CD4-positive, alpha-beta T cell treated with Interleukin-1 beta for 1 hour (primary cell): ENCODE measurements around the gene OR51B5.
"Not testable (repeated sequence)": the region's sequence is repeated elsewhere in the genome, so short reads cannot be mapped to it uniquely, and the experiment has no call there.

Experiments used
- DNase-seq, 2 donors: peaks; one replicate each; pipeline ENCODE4 v3.0.0-alpha.2; 2020 to 2022

The OR51B5 gene, protein sequence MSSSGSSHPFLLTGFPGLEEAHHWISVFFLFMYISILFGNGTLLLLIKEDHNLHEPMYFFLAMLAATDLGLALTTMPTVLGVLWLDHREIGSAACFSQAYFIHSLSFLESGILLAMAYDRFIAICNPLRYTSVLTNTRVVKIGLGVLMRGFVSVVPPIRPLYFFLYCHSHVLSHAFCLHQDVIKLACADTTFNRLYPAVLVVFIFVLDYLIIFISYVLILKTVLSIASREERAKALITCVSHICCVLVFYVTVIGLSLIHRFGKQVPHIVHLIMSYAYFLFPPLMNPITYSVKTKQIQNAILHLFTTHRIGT

DNA sequence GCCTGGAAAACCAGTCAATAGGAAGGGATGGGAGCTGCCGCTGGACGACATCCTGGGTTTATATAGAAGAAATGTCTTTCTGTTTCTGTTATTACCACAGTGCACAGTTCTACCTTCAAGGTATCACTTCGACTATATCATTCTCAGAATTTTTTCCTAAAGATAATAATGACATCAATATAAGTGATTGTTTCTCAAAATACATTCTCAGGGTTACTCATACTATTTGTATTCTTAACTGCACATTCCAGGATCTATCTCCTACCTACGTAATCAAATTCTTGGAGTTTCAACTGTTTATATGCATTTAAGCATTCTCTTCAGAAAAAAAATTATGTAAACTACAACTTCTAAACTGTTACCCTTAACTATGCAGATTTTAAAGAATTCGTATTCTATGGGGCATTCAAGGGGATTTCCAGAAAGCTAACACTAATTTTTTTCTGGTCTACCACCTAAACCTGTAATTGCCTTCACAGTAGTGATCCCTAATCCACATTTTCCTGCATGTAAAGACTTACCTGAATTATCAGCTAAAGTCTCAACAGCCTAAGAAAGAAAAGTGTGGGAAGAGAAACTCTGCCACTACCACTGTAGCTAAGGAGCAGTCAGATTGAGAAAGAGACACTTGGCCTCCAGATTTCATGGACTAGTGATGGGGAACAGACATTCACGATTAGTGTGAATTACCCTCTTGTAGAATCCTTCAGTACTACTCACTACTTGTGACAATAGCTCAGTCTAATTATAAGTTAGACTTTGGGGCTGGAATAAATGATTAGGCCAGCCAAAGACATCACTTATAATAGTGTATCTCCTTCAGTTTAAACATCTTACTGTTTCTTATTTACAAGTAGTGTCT lies at the start of gene OR51B5:
Gene OR51B5, minus strand, starts transcription at position 51 of the 862 bp plus-strand sequence. Its CDS starts 0 bp downstream, at position 51.
- no peak for DNase-seq

DNA sequence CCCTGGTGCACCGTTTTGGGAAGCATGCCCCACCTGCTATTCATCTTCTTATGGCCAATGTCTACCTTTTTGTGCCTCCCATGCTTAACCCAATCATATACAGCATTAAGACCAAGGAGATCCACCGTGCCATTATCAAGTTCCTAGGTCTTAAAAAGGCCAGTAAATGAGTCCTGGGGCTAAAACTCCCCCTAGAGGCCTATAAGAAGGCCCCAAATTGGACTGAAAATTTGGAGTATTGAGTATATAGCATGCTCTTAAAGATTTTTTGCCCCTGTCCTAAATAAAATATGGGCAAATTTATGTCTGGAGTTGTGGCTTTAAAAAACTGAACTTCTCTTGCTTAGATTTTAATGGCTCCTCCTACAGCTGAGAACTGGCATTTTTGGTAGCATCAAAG lies 46.9 kb upstream of the OR51B5 start:
- DNase-seq, result no peak

DNA sequence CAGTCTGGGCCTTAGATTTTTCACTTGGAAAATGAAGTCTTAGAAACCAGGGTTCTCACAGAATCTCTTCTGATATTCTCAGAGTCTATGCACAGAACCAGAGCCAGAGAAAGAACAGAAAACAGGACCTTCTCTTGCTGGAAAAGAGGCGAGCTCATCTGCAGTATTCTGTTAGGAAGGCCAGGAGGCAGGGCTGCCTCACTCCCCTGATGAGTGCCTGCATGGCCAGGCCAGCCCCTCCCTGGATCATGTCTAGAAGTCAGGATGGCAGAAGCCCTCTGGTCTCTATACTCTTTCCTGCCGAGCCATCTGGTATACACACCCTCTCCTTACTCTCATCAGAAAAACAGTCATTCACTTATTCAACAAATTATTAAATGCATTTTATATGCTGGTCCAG lies 41.0 kb upstream of the OR51B5 start:
- DNase-seq, result no peak

DNA sequence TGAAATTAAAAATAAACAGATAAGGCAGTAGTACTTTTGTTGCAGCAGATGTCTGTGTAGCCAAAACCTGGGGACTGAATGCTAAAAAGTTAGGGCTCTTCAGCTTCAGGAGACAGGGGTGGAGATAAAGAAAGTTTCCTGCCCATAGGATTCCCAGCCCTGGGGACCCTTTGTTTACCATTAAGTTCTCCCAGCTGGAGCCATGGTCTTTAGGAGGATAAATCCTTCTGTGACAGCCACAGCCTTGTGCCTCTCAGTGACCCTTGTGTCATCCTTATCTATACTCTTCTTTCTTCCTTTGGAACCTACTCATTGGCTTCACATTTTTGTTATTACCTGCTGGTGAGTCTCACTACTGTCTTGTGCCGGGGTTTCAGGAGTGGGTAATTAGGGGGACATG lies 40.3 kb upstream of the OR51B5 start, which contains the start of gene OR51M1:
Gene OR51M1, plus strand, starts transcription at position 237 of the 400 bp plus-strand sequence. CDS start 5,587 bp downstream, outside the sequence.
- DNase-seq, result no peak

DNA sequence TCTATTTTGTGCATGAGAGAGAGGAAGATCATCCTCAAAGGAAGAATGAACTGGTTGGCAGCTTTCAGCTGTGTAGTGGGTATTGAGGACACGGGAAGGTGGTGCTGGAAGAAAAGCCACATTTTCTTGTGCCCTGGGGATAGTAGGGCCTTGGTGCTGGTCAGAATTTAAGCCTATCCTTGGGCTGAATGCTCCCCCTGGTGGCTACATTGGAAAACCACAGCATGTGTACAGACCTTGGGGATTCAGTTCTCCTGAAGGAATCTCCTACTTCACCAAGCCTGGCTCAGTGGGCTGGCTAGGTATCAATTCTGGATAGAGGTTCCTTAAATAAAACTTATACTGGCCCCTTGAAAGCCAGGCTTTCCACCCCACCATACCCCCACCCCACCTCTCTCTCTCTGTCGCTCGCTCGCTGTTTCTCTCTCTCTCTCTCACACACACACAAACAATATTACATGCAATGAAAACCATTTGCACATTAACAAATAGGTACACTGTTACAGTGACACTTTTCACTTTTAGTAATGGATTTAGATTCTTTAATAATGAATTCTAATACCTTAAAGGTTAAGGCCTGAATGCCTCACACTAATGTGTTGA lies 37.5 kb upstream of the OR51B5 start:
- DNase-seq, result peak in 1 of 2 donors; percentile 1

DNA sequence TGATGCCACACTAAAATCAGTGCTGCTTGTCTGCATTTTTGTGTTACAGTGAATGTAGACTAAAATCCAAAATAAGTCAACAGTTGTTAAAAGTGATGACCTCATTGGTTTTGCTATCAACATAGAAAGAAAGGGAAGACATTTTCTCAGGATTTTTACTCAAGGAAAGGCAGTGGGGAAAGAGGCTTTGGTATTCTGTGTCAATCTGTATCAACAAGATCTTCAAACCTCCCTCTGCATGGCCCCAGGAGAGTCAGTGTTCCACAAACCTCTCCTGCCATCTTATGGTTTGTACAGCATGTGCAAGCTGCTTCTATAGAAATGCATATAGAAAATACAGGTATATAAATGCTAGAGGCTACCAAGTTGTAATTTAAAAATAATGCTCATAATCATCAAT lies 26.5 kb upstream of the OR51B5 start:
- no peak for DNase-seq

DNA sequence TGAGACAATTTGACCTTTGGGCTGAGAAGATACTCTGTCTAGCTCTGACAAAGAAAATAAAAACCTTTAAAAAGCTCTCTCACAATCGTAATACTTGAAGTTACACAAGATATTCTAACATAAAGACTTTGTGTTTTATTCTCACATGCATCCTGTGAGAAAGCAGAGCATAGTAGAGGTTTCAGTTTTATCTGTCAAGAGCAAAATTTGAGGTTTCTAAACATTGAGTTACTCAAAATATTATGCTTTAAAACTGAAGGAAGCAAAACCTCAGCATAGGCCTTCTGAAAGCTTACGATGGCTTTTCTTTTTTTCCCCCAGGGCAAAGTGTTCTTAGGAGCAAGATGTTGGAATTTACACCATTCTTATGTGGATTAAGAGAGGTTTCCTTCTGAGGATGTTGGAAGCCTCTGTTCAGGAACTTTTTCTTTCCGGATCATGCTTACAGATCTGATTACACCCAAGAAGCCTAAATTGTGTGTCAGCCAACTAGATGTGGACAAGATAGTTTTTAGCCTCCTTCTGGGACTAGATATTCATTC lies 25.2 kb upstream of the OR51B5 start:
- no peak for DNase-seq

DNA sequence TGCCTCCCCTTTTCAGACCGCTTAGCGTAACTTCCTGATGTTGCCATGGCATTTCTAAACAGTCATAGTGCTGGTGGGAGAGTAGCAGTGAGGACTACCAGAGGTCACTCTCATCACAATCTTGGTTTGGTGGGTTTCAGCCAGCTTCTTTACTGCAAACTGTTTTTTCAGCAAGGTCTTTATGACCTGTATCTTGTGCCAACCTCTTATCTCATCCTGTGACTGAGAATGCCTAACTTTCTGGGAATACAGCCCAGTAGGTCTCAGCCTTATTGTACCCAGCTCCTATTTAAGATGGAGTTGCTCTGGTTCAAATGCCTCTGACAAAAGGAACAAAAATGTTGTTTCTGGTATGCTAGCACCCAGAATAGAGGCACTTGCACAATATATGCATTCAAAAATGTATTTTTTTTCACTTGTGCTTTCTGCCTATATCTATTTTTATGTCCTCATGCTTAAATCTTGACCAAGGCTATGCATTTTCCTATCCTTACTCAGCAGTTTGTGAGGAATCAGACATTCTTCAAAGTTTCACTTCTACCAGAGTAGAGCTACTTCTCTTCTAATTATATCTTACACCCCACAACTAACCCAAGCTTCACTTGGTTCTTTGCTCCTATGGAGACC lies 24.2 kb upstream of the OR51B5 start:
- DNase-seq, result no peak

DNA sequence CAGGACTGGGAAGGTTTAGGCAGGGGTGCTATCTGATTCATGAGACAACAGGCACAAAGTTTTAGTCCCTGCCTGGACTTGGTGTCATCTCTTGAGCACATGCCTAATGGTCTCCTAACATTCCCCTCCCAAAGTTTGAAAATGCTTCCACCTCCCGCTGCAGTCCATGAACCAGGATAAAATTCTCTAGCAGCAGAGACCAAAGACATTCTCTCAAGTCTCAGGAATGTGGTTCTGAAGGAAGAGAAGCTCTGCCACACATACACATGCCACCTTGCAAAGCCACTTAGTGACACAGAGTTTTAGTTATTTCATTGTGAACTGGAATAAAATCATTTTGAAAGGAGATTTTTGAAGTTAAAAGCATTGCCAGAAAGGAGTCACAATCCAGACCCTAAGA lies 23.5 kb upstream of the OR51B5 start:
- no peak for DNase-seq

DNA sequence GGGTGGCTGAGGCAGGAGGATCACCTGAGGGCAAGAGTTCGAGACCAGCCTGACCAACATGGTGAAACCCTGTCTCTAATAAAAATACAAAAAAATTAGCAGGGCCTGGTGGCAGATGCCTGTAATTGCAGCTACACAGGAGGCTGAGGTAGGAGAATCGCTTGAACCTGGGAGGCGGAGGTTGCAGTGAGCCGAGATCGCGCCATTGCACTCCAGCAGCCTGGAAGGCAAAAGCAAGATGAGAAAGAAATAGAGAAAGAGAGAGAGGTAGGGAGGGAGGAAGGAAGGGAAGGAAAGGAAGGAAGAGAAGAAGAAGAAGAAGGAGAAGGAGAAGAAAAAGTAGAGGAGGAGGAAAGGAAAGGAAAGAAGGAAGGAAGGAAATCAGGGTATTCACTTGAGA lies 23.0 kb upstream of the OR51B5 start:
- DNase-seq, result not testable (repeated sequence)

DNA sequence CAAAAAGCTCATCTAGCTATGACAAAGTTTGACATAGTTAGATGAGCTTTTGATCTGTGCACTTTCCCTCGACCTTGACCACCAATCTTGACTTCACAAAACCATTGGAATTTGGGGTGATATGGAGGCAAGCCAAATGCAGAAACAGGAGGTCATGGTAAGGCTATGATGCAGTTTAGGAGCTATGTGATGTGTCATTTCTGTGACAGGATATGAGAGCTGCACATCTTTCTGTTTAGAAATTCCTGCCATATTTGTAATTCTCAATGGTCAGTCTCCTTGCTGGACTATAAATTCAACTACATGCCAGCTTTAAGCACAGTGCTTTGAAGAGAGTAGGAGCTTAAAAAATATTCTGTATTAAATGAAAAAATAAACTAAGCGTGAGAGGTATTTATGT lies 20.9 kb upstream of the OR51B5 start:
- no peak for DNase-seq

DNA sequence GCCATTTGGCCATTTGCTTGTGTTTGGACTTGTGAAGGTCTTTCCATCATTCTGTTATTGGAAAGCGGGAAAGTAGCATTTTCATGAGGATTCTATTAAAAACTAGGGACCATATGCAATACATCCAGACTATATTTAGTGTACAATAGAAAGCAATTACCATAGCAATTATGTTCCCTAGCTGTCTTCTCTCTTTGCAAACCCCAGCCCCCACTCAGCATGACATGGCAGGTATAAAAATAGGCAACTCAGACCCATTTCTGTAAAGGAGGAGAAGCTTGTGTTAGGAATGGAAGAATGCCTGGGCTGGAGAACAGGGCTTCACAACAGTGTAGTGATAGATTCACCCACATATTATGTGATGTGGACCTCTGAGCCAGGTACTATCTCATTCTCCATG lies 20.4 kb upstream of the OR51B5 start:
- no peak for DNase-seq

DNA sequence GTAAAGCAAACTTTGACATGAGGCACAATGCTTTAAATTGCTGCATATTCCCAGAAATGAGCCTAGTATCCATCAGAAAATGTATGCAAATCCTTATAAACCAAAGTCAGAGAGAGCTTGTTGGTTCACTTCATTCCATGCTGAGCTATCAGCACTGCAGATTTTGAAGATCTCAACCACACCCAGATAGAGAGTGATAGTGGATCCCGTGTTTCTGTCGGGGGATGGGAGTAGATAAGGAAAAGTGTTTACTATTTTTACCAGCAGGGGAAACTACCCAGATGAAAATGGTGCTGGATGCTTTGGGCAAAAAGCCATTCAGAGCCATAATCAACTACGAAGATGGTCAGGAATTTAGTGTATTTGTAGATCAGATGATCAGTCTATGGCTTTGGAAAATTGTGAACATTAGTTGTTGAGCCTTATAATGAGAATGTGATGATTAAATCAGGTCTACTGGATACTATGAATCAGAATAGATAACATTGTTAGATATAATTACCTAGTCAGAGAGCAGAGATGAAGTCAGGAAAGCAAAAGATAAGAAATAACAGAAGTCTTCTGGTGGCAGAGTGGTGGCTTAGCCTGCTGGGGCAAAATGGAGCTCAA lies 18.8 kb upstream of the OR51B5 start:
- no peak for DNase-seq

DNA sequence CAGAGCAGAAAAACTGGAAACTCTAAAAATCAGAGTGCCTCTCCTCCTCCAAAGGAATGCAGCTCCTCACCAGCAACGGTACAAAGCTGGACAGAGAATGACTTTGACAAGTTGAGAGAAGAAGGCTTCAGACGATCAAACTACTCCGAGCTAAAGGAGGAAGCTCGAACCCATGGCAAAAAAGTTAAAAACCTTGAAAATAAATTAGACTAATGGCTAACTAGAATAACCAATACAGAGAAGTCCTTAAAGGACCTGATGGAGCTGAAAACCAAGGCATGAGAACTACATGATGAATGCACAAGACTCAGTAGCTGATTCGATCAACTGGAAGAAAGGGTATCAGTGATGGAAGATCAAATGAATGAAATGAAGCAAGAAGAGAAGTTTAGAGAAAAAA lies 12.7 kb upstream of the OR51B5 start:
- DNase-seq, result not testable (repeated sequence)

DNA sequence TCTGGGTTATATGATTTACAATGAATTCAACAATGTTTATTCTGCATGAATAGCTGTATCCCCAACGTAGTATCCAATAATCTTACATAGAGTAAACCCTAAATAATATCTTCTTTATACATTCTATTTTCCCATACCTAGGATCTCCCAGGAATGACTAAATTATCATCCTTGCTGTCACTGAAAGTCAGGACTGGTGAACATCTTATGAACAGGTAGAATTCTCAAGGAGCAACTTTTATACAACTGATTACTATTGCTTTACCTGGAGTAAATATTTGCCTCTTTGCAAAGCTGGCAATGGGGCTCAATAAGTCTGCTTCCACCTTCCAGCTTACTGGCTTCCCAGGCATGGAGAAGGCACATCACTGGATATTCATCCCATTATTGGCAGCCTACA lies 7.9 kb upstream of the OR51B5 start, which contains the start of gene OR51B6:
Gene OR51B6, plus strand, starts transcription at position 301 of the 400 bp plus-strand sequence. Its CDS starts 0 bp downstream, at position 301.
- no peak for DNase-seq

DNA sequence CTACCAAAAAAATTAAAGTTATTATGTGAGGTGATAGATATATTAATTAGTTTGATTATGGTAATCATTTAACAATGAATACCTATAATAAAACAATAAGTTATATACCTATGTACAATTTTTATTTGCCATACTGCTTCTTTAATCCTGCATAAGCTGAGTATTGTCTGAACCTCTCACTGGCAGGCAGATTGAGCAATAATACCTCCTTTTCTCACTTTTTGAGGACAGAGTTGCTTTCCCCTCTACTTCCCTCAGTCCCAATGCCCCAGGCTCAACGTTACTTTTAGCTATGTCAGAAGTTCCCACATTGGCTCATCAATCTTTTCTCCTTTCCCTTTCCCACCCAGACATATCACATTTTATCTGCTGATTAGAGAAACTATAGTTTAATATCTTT lies 6.2 kb upstream of the OR51B5 start:
- no peak for DNase-seq

DNA sequence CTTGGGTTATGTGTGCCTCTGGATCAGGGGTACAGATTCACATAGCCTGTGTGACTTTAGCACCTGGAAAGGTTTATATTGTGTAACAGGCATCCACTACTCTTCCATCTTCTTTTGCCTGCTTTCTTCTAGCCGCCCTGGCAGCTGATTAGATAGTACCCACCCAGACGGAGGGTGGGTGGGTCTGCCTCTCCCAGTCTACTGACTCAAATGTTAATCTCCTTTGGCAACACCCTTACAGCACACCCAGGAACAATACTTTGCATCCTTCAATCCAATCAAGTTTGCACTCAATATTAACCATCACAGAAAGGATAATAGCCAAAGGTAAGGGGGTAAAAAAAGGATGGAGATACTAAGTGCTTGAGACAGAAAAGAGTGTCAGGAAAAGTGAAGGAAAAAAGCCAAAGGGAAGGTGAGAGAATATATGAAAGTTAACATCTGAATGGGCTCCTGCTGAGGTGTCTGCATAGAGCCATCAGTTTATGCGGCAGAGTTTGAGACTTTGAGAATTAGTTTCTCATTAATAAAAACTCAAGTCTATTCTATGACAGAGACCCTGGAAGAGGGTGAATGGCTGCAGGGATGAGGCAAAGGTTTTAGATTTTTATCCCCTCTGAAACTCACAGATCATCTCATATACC lies 5.3 kb upstream of the OR51B5 start:
- DNase-seq, result no peak

DNA sequence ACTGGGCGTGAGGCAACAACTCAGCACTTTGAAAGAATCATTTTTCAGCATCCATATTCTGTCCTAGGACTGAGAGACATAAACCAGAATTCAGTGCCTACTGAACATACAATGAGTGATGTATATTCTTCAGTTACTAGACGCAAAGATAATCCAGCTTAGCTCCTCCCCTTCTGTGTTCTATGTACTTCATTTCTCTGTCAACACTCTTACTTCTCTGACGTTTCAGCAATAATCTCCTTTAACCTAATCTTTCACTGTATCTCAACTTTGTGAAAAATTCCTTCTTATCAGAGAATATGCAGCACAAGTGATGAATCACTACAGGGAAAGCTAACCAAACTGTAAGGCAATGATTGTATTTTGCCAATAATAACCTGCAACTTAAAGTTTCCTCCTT lies 2.5 kb upstream of the OR51B5 start:
- no peak for DNase-seq

DNA sequence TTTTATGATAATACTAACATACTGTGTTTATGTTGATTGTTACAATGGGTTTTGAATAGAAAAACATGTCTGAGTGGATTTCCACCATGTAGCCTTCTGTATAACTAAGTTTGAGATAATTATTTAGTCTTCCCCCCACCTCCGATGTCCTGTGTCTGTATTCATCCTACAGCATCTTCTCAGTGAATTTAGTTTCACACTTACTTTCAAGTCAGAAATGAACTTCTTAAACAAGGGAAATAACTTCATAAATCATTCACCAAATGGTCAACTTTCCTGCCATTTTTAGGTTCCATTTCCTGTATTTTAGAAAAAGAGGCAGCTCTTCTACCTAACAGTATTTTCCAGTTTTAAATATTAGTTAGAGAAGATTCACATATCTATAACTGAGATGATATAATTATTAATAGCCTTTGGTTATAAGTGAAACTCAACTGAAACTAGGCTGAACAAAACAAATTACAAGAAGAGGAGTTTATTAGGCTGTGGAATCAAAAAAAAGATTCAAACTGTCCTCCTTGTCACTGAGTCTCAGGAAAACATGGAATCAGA lies 3.5 kb downstream of the OR51B5 start:
- no peak for DNase-seq

DNA sequence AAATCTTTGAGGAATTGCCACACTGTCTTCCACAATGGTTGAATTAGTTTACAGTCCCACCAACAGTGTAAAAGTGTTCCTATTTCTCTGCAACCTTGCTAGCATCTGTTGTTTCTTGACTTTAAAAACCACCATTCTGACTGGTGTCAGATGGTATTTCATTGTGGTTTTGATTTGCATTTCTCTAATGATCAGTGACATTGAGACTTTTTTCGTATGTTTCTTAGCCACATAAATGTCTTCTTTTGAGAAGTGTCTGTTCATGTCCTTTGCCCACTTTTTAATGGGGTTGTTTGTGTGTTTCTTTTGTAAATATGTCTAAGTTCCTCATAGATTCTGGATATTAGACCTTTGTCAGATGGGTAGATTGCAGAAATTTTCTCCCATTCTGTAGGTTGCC lies 6.1 kb downstream of the OR51B5 start:
- DNase-seq, result not testable (repeated sequence)

DNA sequence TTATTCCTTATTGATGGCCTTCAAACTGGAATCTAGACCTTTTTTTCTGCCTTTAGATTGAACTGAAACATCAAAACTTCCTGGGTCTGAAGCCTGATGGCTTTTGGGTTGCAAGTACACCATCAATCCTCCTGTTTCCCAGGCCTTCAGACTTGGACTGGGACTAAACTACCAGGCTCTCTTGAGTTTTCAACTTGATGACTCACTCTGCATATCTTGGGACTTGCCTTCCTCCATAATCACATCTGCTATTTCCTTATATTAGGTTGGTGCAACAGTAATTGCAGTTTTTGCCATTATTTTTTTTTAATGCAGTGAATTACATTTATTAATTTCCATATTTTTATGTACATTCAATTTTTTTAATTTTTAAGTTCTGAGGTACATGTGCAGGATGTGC lies 7.0 kb downstream of the OR51B5 start:
- DNase-seq, result no peak
